ENCODE measurements around the gene CST9.
"Not testable (repeated sequence)": the region's sequence is repeated elsewhere in the genome, so short reads cannot be mapped to it uniquely, and the experiment has no call there.

Gene CST9

DNA sequence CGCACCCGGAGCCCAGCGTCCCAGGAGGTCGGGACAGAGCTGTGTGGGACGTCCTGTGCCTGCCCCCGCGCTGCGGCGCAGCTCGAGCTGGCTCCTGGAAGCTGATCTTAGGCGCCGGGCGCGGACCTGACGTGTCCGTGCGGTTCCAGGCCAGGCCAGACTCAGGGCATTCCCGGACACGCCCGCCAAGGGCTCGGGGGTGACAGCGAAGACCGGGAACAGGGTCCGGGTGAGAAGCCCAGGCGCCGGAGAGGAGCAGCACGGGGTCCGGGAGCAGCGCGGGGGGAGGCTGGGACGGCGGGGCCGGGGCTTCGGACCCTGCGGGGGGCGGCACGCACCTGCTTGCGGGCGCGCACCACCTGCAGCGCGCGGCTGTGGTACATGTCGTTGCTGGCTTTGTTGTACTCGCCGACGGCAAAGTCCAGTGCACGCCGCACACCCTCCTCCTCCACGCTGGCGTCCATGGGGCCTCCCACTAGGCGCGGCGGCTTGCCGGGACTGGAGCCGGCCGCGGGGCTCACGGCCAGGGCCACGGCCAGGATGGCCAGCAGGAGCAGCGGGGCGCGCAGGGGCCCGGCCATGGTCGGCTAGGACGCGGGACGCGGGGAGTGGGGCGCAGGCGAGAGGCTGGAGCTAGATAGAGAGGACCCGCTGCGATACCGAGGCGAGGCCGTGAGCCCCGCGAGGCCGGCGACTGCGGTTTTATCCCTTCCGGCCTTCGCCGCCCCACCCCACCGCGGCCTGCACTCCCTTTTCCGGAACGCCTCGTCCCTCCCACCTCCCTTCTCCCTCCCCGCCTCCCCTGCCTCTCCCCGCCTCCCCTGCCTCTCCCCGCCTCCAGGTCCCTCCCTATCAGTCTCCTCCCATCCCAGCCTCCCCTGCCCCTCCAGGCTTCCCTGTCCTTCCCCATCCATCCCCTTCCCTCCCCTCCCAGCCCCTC, 31.8 kb upstream of the CST9 start, which contains the start of gene CST3:
TSS of gene CST3 (minus strand) at position 674 of the 940 bp plus-strand sequence. CDS start at position 581, 93 bp downstream.
- DNase-seq: peak; percentile 22 to 42

DNA sequence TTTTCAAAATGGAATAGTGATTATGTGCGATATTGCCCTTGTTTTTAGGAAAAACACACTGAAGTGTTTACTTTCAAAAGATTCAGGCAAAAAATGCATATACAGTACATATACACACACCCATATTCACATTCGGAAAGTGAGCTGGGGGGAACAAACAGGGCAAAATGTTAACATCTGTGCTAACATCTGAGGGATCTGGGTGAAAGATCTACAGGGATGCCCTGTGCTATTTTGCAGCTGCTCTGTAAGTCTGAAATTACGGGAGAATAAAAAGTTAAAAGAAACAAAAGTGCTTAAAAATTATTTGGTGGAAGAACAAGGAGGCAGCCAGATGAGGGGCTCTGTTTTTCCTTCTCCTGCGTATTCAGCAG, 31.2 kb upstream of the CST9 start:
- no peak for DNase-seq

DNA sequence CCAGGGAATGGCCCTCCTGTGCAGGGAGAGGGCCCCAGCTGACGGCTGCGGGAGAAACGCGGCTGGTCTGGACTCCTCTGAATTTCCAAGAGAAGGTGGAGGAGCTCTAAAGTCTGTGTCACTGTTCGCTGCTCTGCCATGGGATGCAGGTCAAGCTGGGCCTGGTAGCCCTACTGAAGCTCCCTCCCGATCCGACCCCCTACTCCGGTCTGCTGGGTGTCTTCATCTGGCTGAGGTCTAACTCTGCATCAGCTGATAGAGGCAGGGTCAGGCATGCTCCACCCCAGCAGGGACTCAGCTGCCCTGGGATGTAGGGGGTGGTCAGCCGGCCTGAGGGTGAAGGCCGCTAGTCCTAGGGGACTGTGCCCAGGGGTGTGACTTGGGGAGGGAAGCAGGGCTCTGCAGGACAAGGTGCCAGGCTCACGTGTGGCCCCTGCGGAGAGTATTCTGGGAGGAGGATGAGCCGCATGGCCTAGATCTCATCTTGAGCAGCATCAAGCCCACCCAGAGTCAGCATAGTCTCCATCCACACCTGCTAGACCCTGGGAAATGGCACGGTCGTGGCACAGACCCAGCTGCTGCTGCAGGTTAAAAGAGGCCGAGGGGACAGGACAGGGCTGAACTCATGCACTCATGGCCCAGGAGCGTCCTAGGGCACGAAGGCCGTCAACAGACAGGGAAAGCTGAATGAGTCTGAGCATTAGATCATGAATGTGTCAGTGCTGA, 30.6 kb upstream of the CST9 start:
- DNase-seq: no peak

DNA sequence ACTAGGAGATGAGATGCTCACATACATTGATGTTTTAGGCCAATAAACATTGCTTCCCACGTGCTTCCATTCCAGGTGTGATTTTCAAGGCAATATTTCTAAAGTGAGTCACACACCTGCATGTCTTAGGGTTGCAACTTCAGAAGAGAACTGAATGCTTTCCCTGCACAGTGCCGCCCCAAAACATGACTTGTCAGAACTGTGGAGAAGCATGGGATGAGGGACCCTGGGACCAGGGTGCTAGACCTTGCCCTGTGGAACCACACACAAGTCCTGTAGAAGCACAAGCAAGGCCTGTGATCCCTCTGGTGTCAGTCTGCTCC, 30.0 kb upstream of the CST9 start:
- not testable (repeated sequence) for DNase-seq

DNA sequence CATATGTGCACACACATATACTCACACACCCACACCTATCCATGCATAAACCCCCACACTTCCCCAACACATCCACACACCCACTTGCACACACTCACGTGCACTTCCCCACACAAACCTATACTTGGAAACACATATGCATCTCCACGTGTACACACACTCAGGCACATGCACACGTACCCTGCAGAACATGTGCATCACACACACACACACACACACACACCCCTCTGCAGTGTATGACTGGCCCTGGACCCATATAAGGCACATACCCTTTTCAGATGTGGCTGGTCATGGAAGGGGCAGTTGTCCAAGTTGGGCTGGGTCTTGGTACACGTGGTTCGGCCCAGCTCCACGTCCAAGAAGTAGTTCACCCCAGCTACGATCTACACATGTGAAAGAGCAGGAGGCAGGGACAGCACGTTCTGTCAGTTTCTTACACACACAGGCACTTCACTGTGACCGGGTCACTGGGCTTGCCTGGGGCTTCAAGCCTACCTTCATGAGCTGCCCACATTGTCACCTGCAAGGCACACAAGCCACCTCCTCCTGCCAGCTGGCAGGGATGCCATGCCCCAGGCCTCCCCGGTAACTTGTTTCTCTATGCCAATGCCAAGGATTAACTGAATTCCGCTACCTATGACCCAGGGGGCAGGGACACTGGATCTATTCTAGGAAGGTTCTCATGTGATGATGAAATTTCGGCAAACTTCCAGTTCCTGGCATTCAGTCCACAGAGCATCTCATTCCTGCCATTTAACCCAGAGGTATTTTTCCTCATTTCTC, 29.5 kb upstream of the CST9 start:
- no peak for DNase-seq

DNA sequence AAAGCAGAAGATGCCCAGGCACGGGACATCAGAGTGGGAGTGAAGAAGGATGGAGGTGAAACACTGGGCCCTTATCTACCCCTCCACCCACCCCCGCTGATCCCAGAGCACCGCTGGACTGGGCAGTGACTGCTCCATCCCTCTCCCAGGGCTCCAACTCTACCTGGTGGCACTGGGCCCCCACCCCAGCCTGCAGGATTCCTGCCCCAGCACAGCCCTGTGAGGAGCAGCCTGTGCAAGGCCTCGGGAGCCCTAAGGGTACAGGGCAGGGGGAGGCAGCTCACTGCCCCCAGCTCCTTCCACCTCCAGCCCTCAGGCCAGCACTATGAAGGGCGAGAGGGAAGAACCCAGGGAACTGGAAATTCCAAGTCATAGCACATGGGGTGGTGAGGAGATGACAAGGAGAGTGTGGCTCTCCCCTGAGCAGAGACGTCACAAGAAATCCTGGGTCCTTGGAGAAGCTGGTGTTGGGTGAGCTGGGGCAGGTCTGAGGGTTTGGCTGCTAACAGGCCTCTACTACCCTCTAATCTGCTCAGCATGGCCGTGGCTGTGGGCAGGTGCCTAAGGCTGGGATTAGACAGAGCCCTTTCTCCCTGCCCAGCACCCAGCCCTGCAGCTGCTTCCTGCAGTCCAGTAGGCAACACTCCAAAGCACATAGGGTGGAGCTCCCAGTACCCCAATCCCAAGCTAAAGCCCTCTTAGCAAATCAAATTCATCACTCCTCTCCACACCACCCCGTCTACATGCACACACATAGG, 28.5 kb upstream of the CST9 start:
- no peak for DNase-seq

DNA sequence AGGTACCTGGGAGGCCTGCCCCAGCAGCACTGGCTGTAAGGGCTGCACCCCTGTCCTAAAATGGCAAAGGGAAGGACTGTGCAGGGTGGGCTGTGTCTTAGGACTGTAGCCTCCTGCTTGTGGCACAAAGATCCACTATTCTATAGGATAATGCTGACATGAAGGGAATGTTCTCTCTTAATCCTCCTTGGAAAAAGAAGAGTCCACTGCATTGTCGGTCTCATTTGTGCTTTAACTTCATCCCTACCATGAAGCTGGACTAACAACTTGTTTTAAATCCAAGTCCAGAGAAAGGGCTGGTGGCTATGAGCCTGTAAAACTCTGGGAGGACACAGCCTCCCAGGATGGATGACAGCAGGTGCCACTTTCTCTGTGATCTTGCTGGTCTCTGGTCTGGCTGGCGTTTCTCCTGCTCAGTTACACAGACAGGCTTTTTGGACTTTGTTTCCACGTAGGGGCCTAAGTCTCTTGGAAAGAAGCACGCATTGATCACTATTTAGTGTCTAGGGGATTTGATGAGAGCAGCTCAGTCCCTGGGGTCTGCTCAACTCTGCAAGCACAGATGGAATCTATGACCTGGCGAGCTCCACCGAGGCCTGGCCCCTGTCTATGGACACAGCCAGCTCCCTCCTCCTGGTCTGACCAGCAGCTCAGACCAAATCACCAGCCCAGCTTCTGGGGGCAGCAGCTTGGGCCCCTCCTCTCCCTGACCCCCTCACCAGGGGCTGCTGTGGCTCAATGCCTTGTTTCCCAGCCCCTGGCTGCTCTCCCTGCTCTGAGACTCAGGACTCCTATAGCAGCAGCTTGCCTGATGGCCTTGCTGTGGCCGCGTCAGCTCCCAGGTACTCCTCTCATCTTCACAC, 27.2 kb upstream of the CST9 start:
- DNase-seq: no peak

DNA sequence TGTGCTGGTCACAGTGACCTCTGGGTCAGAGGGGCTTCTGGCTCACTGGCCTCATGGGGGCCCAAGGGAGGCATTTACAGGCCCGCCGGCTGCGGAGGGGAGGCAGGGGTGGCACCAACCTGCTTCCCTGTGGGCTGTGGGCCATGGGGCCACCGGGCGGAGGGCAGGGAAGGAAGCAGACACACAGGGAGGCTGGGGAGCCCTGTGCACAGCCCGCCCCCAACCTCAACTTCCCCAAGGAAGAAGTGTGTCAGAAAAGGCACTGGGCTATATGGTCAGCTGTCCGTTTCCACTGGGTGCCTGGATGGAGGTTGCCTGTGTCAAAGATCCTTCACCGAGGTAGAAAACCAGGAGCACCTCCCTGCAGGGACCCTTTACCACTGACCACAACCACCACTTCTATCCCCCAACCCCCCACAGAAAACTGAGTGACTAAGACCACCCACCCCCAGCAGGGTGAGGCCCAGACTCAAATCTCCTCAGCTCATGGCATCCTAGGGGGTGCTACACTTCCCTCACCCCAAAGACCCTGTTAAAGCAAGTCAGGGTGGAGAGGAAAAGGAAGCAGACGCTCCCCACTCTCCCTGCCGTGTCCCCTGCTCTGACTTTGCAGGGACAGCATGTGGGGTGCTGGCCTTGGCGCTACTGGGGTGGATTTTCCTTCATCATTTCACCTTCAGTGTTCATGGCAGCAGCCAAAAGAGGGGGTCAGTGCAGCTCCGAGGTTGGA, 26.4 kb upstream of the CST9 start:
- no peak for DNase-seq

DNA sequence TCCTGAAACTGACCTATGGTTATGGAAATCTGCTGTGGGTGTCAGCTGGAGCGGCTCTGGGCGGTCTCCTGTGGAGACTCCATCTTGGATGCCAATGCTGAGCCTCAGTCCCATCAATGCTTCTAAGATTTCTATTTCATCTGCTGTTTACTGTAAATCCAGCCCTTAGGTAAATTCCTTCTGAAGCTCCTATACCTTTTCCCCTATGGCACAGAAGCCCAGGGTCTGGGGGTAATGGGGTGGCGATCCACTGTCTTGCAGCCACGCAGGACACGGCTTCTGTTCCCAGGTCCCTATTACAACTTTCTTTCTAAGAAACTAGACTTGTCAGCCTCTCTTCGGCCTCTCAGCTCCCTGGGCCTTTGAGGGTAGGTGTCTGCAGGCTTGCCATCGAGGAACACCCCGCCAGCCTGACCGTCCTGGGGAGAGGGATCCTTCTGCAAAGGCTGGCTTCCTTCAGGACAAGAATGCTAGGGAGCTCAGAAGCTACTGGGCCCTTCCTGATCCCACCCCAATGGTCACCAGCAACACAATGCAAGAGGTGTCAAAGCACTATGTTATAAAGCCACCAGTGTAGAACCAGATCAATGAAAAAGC, 25.6 kb upstream of the CST9 start:
- DNase-seq: no peak

DNA sequence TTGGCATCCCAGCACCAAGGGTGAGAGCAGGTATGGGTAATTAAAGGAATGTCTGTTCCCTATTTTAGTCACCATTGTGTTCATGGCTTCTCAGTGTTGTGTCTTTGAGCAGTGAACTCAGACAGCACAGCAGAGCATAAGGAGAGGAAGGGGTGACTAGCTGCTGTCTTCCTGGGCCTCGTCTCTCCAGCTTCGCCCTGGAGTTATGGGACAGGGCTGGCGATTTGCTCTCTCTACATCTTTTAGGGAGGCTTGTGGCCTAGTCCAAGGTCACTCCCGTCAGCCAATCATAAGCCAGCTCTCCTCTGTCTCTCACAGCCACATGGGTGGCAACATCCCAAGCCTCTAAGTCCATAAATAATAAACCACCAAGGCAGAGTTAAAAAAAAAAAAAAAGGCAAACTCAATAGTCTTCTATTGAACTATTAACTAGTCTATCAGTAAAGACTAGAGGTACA, 24.7 kb upstream of the CST9 start:
- DNase-seq: no peak

DNA sequence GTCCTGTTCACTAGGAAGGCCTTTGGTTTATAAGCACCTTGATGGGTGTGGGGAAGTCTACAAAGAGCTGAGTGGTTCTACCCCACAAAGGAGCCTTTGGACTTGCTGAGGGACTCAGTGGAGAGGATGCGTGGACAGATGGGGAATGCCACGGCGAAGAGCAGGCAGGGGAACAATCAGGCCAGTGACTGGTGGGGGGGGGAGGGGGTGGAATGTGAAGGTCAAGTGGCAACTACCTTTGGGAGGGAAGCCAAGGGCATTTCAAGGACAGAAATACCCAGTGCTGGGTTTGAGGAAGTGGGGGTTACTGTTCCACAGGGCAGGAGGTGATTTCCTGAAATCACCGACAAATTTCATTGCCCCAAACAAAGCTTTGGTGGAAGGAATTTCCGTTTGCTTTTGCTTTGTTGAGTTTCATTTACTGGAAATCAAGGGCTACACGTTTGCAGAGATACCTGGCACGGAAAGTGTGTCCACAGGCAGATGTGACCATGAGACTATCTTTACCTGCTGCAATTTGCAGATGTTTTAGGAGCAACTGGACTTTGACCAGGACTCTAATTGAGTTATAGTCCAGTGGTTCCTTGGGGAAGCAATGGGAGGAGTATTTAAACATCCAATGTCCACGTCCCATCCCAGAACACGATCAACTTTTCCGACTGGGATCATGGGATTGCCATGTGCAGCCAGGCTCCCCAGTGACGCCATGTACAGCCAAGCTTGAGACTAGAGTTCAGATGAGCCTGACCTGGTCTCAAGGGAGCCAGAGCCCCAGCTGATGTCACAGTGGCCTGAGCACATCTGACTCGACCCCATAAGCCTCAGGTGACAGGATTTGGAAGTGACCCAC, 24.1 kb upstream of the CST9 start:
- DNase-seq: no peak

DNA sequence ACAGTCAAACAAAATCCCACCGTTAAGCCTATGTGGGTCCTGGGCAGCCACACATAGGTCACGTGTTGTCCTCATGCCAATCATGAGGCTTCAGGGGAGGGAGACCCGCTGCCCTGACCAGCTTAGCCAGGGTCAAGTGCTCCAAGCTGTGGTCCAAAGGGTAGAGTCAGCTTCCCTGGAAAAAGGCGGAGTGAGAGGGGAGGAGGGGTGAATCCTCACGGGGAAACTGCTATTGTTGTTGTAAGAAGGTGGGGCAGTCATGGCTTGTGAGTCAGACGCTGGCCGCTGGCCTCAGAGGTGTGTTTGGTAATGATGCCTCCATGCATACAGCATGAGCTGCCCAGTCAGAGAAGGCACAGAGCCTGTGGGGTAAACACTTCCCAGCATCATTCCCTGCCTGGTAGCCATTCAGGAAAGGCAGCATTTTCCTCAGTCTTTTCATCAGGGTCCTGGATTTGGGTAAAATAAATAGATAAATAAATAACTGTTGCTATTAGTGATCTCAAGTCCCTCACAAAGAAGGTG, 23.4 kb upstream of the CST9 start:
- DNase-seq: no peak

DNA sequence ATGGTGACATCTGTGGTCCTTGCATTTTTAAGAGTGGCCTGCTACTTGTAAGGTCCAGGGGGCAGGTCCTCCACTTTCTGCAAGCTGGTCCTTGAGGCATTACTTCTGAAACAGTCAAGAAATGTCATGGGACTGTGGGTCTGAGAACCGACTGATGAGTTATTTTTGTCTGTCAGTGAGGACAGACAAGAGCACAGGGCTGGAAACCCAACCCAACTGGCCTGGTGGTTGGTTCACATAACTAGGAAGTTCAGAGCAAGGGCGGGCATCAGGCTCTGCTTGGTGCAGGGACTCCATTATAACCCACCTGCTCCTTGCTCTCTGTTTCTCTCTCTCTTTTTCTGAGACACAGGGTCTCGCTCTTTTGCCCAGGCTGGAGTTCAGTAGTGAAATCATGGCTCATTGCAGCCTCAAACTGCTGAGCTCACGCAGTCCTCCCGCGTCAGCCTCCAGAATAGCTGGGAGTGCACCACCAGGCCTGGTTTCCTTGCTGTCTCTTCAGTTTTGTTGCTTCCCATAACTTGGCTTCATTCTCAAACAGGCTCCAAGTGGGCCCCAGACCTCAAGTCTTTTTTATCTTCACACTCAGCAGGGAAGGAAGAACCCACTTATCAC, 22.8 kb upstream of the CST9 start:
- DNase-seq: no peak

DNA sequence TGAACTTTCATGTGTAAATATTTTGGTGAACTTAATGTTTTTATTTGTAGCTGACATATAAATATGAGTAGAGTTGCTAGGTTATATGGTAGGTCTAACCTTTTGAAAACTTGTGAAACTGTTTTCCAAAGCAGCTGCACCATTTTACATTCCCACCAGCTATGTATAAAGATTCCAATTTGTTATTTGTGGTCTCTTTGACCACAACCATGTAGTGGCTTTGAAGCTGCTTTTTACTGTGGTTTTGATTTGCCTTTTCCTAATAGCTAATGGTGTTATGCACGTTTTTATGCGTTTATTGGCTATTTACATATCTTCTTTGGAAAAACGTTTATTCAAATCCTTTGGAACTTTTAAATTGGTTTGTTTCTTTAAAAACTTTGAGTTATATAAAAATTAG, 21.8 kb upstream of the CST9 start:
- no peak for DNase-seq

DNA sequence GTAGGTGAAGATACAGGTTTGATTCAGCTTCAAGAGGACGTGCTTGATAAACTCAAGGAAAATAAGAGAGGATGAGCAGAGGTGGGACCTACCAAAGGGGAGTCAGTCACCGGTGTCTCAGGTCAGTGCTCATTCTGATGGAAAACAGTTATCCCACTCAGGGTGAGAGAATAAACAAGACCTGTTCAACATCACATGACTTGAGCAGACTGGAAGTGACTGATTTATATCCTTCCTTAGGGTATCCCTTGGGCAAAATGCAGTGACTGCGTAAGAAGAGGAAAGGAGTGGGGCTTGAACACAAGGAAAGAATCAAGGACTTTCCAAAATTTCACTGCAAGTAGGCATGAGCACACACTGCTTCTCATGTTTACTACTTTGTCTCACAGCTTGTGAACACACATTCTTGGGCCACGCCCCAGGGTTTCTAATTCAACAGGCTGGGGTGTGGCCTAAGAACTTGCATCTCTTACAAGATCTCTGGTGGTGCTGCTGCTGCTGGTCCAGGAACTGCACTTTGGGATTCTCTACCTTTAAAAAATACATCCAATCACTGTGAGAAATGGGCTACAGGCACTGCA, 20.4 kb upstream of the CST9 start:
- no peak for DNase-seq

DNA sequence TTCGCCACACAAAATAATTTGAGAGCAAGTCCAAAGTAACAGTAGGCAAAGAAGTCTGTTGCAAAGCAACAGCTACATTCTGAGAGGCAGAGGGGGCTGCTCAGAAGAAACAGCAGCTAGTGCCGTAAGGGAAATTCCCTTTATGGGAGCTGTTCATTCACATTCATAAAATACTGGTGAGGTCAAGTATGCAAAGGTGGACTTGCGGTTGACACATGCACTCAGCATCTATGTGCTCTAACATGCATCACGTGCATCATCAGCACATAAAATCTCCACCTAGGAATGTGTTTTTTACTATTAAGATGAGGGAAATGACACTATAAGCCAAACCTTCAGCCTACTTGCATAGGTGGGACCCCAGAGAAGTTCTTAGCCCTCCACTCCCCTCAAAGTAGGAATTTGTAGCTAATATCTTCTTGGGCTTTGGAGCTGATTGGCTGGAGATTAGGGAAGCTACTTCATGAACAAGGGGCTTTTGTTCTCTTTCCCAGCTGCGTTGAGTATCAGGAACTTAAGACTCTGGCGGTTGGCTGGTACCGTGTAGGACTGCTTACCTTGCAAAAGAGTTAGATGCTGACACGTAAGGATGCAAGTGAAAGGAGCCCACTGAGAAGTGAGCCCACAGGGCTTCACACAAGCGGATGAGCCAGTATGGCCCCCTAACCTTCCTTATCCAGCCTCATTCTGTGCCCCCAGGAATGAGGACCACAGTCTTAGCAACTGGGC, 19.7 kb upstream of the CST9 start:
- DNase-seq: no peak

DNA sequence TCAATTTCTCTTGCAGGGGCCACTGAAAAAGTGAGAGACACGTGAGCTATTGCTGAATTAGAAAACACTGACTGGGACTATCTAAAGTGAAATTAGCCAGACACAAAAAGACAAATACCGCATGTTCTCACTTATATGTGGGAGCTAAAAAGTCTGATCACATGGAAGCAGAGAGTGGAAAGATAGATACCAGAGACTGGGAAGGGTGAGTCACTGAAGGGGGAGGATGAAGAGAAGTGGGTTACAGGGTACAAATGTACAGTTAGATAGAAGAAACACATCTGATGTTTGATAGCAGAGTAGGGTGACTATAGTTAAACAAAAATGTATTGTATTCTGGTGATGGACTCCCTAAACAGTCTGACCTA, 18.6 kb upstream of the CST9 start:
- no peak for DNase-seq

Measured in AML-193 (cell line).